Suprapubic skin (tissue), 4 donors: ENCODE measurements around the gene RASA3.

Experiments
- CTCF ChIP-seq, 2 donors: fragments of 200-600 bp in 1 of 2; fragments of 450-650 bp in 1 of 2; sonication (generic) in 1 of 2; IDR thresholded peaks; one replicate each; pipeline ENCODE4 v1.5.1; 2016 to 2019; ENCODE audit warnings: antibody characterized with exemption in 2 of 2, mild to moderate bottlenecking in 1 of 2, moderate library complexity in 1 of 2
- EP300 ChIP-seq: sonication (generic); formaldehyde crosslinking; IDR thresholded peaks from one replicate; pipeline ENCODE4 v1.6.1; 2017; ENCODE audit warnings: antibody characterized with exemption
- POLR2A ChIP-seq, 2 donors: fragments of 450-650 bp; IDR thresholded peaks; one replicate each; pipeline ENCODE4 v1.6.1; 2017; ENCODE audit warnings: antibody characterized with exemption in 2 of 2, mild to moderate bottlenecking in 2 of 2, moderate library complexity in 2 of 2
- POLR2AphosphoS5 ChIP-seq, 3 donors: sonication (generic); formaldehyde crosslinking; IDR thresholded peaks; one replicate each; pipeline ENCODE4 v1.6.1; 2017; ENCODE audit warnings: antibody characterized with exemption in 3 of 3

DNA sequence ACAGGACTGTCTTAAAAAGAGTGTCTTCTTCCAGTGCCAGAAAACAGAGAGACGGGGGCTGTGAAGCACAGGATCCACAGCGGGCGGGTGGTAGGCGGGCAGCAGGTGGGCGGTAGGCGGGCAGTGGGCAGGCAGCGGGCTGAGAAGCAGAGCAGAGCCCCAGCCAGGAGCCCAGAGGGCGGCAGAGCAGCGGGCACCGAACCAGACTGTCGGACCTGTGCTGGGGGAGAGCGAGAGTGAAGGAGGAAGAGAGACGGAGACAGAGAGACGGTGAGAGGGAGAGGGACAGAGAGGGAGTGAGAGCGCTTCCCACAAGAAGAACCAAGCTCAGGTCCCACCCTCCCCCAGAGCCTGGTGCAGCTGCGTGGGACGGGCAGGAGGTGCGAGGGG is 30.3 kb downstream of the RASA3 start:
- TF ChIP-seq POLR2AphosphoS5 (IDR thresholded peaks at IDR 0.05) (no peak), EP300 (no peak), CTCF (IDR thresholded peaks at IDR 0.05) (no peak), POLR2A (IDR thresholded peaks at IDR 0.05) (no peak)
